Keratinocyte (primary cell): ENCODE results near the gene SERINC5. TPM values are rescaled to one million over a fixed set of nuclear protein-coding genes. Genes with fewer than 3 reads are reported as not detected.

ENCODE experiments used
- DNase-seq: peaks from one replicate; pipeline ENCODE4 v3.0.0-alpha.2; 2011; ENCODE audit warnings: low read depth, missing footprints, low spot score
- FAIRE-seq: peaks from 2 replicates; lab custom pipeline; 2011; peaks lifted over from hg19 to GRCh38; lab: Jason Lieb, UNC
- H2AFZ ChIP-seq: 2 replicates; pipeline ENCODE4 v1.6.0; 2012; ENCODE audit warnings: low read length, control low read depth, inconsistent platforms; ENCODE audit not compliant: control insufficient read depth
- H3K27ac ChIP-seq: 2 replicates; pipeline ENCODE4 v1.5.1; 2011; ENCODE audit warnings: low read length; ENCODE audit not compliant: control insufficient read depth, insufficient read depth
- H3K27me3 ChIP-seq: 3 replicates; pipeline ENCODE4 v1.6.0; 2011; ENCODE audit warnings: low read length; ENCODE audit not compliant: control insufficient read depth, insufficient read depth; ENCODE audit errors: extremely low read depth
- H3K36me3 ChIP-seq, 2 experiments: 2 replicates in 1 of 2; 3 replicates in 1 of 2; pipeline ENCODE4 v1.5.1; 2011; ENCODE audit warnings: low read length in 2 of 2, mild to moderate bottlenecking in 1 of 2; ENCODE audit not compliant: control insufficient read depth in 2 of 2, insufficient read depth in 2 of 2; ENCODE audit errors: extremely low read depth in 1 of 2
- H3K4me1 ChIP-seq: 3 replicates; pipeline ENCODE4 v1.5.1; 2011; ENCODE audit warnings: low read length; ENCODE audit not compliant: control insufficient read depth, insufficient read depth; ENCODE audit errors: extremely low read depth
- H3K4me2 ChIP-seq: 3 replicates; pipeline ENCODE4 v1.6.0; 2011; ENCODE audit warnings: low read depth, low read length; ENCODE audit not compliant: control insufficient read depth, insufficient read depth; ENCODE audit errors: extremely low read depth
- H3K4me3 ChIP-seq, 3 experiments: fragments of 200-600 bp in 1 of 3; sonication (generic) in 1 of 3; 2 replicates in 2 of 3; 3 replicates in 1 of 3; pipeline ENCODE4 v1.5.1; 2011 to 2016; ENCODE audit warnings: low read length in 3 of 3, mild to moderate bottlenecking in 3 of 3, control low read depth in 2 of 3, inconsistent platforms in 1 of 3, low read depth in 1 of 3, mixed read lengths in 1 of 3, mixed run types in 1 of 3, moderate library complexity in 1 of 3; ENCODE audit not compliant: control insufficient read depth in 2 of 3, insufficient read depth in 2 of 3; ENCODE audit errors: extremely low read depth in 1 of 3
- H3K79me2 ChIP-seq: 2 replicates; pipeline ENCODE4 v1.6.0; 2012; ENCODE audit warnings: low read length; ENCODE audit not compliant: control insufficient read depth, insufficient read depth
- H3K9ac ChIP-seq: 3 replicates; pipeline ENCODE4 v1.6.0; 2011; ENCODE audit warnings: low read length; ENCODE audit not compliant: control insufficient read depth, insufficient read depth; ENCODE audit errors: extremely low read depth
- H3K9me1 ChIP-seq: 3 replicates; pipeline ENCODE4 v1.6.0; 2011; ENCODE audit warnings: low read length; ENCODE audit not compliant: control insufficient read depth, insufficient read depth; ENCODE audit errors: extremely low read depth
- H3K9me3 ChIP-seq: 2 replicates; pipeline ENCODE4 v1.5.1; 2012; ENCODE audit warnings: low read depth, low read length; ENCODE audit not compliant: control insufficient read depth
- H4K20me1 ChIP-seq: 3 replicates; pipeline ENCODE4 v1.6.0; 2011; ENCODE audit warnings: low read length; ENCODE audit not compliant: control insufficient read depth, insufficient read depth; ENCODE audit errors: extremely low read depth
- CTCF ChIP-seq, 3 experiments: IDR thresholded peaks in 1 of 3; conservative IDR thresholded peaks in 1 of 3; optimal IDR thresholded peaks in 1 of 3; 2 replicates in 2 of 3; 3 replicates in 1 of 3; pipeline versions ENCODE3 to v1.5.1; 2011; ENCODE audit warnings: low read length in 3 of 3, mild to moderate bottlenecking in 3 of 3, moderate library complexity in 2 of 3, control low read depth in 1 of 3, inconsistent platforms in 1 of 3; ENCODE audit not compliant: insufficient read depth in 2 of 3; ENCODE audit errors: extremely low read depth in 1 of 3
- EZH2 ChIP-seq: IDR thresholded peaks from one replicate; pipeline ENCODE4 v1.6.1; 2012; ENCODE audit warnings: inconsistent platforms, mild to moderate bottlenecking, low read length, moderate library complexity
- dilution Hi-C: fragments of 300-500 bp; cut with MboI; formaldehyde crosslinking; loops from one replicate; pipeline ENCODE4 v1.7.0; 2020; ENCODE audit warnings: low sequenced_read_pairs; ENCODE audit not compliant: extremely low pct_ligation_motif_present
- polyA plus RNA-seq, 5 experiments: library from polyadenylated mRNA; depleted of rRNA in 3 of 5; stranded (reverse) in 3 of 5; stranded (forward) in 1 of 5; unstranded in 1 of 5; fragments of >200 nt; gene quantifications; 1 replicate in 1 of 5; 2 replicates in 3 of 5; 3 replicates in 1 of 5; pipeline versions ENCODE4 v1.2.1 to v1.2.3, GENCODE V29; 2011 to 2012; ENCODE audit warnings: missing spikeins in 2 of 5, low read depth in 1 of 5, low replicate concordance in 1 of 5

SERINC5 gene
- polyA plus RNA-seq, 1 donor (not counting 4 experiments of a cell fraction or from before 2014, with no cell fraction given), result 20.0 TPM

DNA sequence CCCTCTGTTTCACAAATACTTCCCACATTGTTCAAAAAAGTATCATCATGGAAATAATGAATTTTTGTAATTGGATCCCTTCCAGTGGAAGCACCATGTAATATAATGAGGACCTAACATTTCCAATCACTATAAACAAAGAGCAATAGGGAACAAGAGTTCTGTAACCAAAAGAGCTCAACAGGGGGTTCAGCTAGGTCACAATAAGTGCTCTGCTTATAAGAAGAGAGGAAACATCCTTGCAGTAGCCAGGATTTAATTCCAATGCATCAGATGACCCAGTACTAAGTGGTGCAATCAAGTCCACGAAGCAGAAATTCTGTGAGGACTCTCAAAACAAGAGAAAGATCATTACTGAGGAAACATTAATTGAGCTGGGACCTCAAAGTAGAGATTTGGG is 5.9 kb downstream of the SERINC5 start:
- no peak overlapping the region for H3K27ac ChIP-seq
- peaks cover 54% of the 10 kb centered on the region for H3K4me1 ChIP-seq
- peaks cover 67% of the 10 kb centered on the region for H3K79me2 ChIP-seq
- no peaks in the 10 kb centered on the region for H3K27me3 ChIP-seq
- no peak overlapping the region for H3K9ac ChIP-seq
- H3K4me2 ChIP-seq, result no peak overlapping the region
- peaks cover 2% of the 10 kb centered on the region for H3K9me1 ChIP-seq
- H3K36me3 ChIP-seq, result peaks cover under 1 to 1% of the 10 kb centered on the region in 2 experiments
- dilution Hi-C loops, result no loop called here
- no peak overlapping the region for H2AFZ ChIP-seq
- no peak for DNase-seq
- FAIRE-seq, result no peak
- no peak overlapping the region for H3K4me3 ChIP-seq
- no peaks in the 10 kb centered on the region for H3K9me3 ChIP-seq
- TF ChIP-seq CTCF (optimal IDR thresholded peaks at IDR 0.05 in 1 of 3, IDR thresholded peaks at IDR 0.05 in 1 of 3, conservative IDR thresholded peaks at IDR 0.05 in 1 of 3; ENCODE audit: extremely low read depth in 1 of 3, insufficient read depth in 2 of 3, low read length in 3 of 3) (no peak), EZH2 (no peak)
- peaks cover 2% of the 10 kb centered on the region for H4K20me1 ChIP-seq

DNA sequence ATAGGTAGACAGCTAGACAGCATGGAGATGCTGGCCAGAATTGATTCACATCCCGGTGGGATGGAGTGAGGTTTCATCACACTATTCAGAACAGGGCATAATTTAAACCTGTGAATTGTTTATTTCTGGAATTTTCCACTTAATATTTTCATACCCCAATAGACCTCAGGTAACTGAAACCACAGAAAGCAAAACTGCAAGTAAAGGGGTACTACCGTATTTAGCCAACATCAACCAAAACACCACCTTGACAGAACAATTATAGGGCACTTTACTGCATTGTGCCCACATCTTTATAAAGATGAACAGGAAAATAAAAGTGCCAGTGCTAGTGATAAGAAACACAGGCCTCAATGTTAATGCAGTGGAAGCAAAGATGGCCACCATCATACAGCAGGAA is 7.5 kb downstream of the SERINC5 start:
- peak overlapping the region; percentile 16 for H3K4me2 ChIP-seq
- H3K9ac ChIP-seq, result no peak overlapping the region
- peaks cover 2% of the 10 kb centered on the region for H3K9me1 ChIP-seq
- H3K79me2 ChIP-seq, result peaks cover 71% of the 10 kb centered on the region
- H3K4me1 ChIP-seq, result peaks cover 49% of the 10 kb centered on the region
- dilution Hi-C loops, result no loop called here
- no peak for TF ChIP-seq CTCF (optimal IDR thresholded peaks at IDR 0.05 in 1 of 3, IDR thresholded peaks at IDR 0.05 in 1 of 3, conservative IDR thresholded peaks at IDR 0.05 in 1 of 3; ENCODE audit: extremely low read depth in 1 of 3, insufficient read depth in 2 of 3, low read length in 3 of 3)
- no peak for TF ChIP-seq EZH2
- FAIRE-seq, result no peak
- H3K9me3 ChIP-seq, result no peaks in the 10 kb centered on the region
- peaks cover 2% of the 10 kb centered on the region for H4K20me1 ChIP-seq
- H3K27me3 ChIP-seq, result no peaks in the 10 kb centered on the region
- H2AFZ ChIP-seq, result no peak overlapping the region
- H3K27ac ChIP-seq, result peak overlapping the region; percentile 87
- no peak for DNase-seq
- H3K4me3 ChIP-seq, result no peak overlapping the region
- H3K36me3 ChIP-seq, result peaks cover 1 to 3% of the 10 kb centered on the region in 2 experiments
